GM12878 (cell line): ENCODE data around the gene LY6G5C. TPM values are rescaled to one million over a fixed set of nuclear protein-coding genes. Genes with fewer than 3 reads are reported as not detected.
A peak's percentile ranks its signal among the peaks of the same experiment; 100 is the strongest.

Experiments
- ATAC-seq: fragments of 200-7000 bp; cut with Tn5 transposase; 3 replicates; pipeline ENCODE4 v1.9.1; 2020; ENCODE audit warnings: mild to moderate bottlenecking, moderate library complexity
- BruUV-seq: library from RNA; stranded (reverse); fragments of 400-500 nt; replicated peaks from 2 replicates; lab custom pipeline; 2021; lab: Mats Ljungman, UMichigan
- CTCF ChIA-PET: fragments of 300-600 bp; sonication (Branson Sonifier 250); formaldehyde crosslinking; extraction: SDS; loops from one replicate; lab custom pipeline; 2021; ENCODE audit warnings: inconsistent platforms; lab: Yijun Ruan, JAX
- POLR2A ChIA-PET: fragments of 350-600 bp; formaldehyde crosslinking; extraction: SDS; loops from one replicate; lab custom pipeline; 2021; ENCODE audit warnings: inconsistent platforms; lab: Charles Lee
- RAD21 ChIA-PET: fragments of 300-600 bp; sonication (Branson Sonifier 250); formaldehyde crosslinking; loops from one replicate; lab custom pipeline; 2023; ENCODE audit warnings: antibody characterized with exemption; ENCODE audit not compliant: unreplicated experiment; lab: Charles Lee
- SMC1A ChIA-PET: fragments of 300-600 bp; sonication (Branson Sonifier 250); formaldehyde crosslinking; loops from one replicate; lab custom pipeline; 2023; ENCODE audit not compliant: unreplicated experiment, uncharacterized antibody; lab: Charles Lee
- DNase-seq: peaks from one replicate; pipeline ENCODE4 v3.0.0-alpha.2; 2011; ENCODE audit warnings: low read depth, low spot score
- FAIRE-seq: peaks from 3 replicates; lab custom pipeline; 2011; peaks lifted over from hg19 to GRCh38; lab: Jason Lieb, UNC
- H2AFZ ChIP-seq: 2 replicates; pipeline ENCODE4 v1.6.0; 2011; ENCODE audit warnings: low read depth, low read length, control low read depth; ENCODE audit not compliant: control insufficient read depth
- H3K27ac ChIP-seq: 2 replicates; pipeline ENCODE4 v1.5.1; 2011; ENCODE audit warnings: control low read depth; ENCODE audit not compliant: control insufficient read depth, insufficient read depth
- H3K27me3 ChIP-seq, 2 experiments: replicated peaks in 1 of 2; 2 replicates each; pipeline versions ENCODE4 v1.6.0 to v1.6.1; 2011; ENCODE audit warnings: low read length in 1 of 2; ENCODE audit not compliant: control insufficient read depth in 2 of 2, insufficient read depth in 2 of 2
- H3K36me3 ChIP-seq, 2 experiments: 2 replicates each; pipeline ENCODE4 v1.5.1; 2011; ENCODE audit warnings: low read length in 1 of 2; ENCODE audit not compliant: control insufficient read depth in 2 of 2, insufficient read depth in 2 of 2
- H3K4me1 ChIP-seq: 2 replicates; pipeline ENCODE4 v1.6.1; 2011; ENCODE audit warnings: mild to moderate bottlenecking, low read length, moderate library complexity, mixed read lengths; ENCODE audit not compliant: control insufficient read depth, insufficient read depth
- H3K4me2 ChIP-seq: 2 replicates; pipeline ENCODE4 v1.6.0; 2011; ENCODE audit warnings: control low read depth; ENCODE audit not compliant: control insufficient read depth, insufficient read depth
- H3K4me3 ChIP-seq: fragments of 200-600 bp; sonication (generic); 2 replicates; pipeline ENCODE4 v1.5.1; 2016
- H3K79me2 ChIP-seq: 2 replicates; pipeline ENCODE4 v1.6.0; 2011; ENCODE audit warnings: low read length; ENCODE audit not compliant: control insufficient read depth, insufficient read depth
- H3K9ac ChIP-seq: 2 replicates; pipeline ENCODE4 v1.8.0; 2011; ENCODE audit warnings: low read length, control low read depth, mixed read lengths; ENCODE audit not compliant: control insufficient read depth, insufficient read depth
- H3K9me3 ChIP-seq: replicated peaks from 3 replicates; pipeline ENCODE4 v1.5.1; 2011; ENCODE audit warnings: mild to moderate bottlenecking, low read length; ENCODE audit not compliant: control insufficient read depth, insufficient read depth
- H4K20me1 ChIP-seq: 2 replicates; pipeline ENCODE4 v1.6.0; 2011; ENCODE audit not compliant: control insufficient read depth, insufficient read depth
- BCL3 ChIP-seq: IDR thresholded peaks from 2 replicates; pipeline ENCODE4 v1.6.1; 2011; ENCODE audit warnings: borderline replicate concordance, low read depth, mild to moderate bottlenecking, moderate library complexity, low read length; ENCODE audit not compliant: insufficient read depth, poor library complexity, severe bottlenecking
- CEBPZ ChIP-seq: fragments of 150-350 bp; IDR thresholded peaks from 2 replicates; pipeline ENCODE4 v1.6.1; 2016; ENCODE audit warnings: low read depth, low read length
- JUND ChIP-seq: IDR thresholded peaks from 2 replicates; pipeline ENCODE4 v1.6.1; 2012; ENCODE audit warnings: low read depth, mild to moderate bottlenecking, low read length, improper control_type of control experiment, moderate library complexity
- ZNF217 ChIP-seq: fragments of 450-650 bp; IDR thresholded peaks from 2 replicates; pipeline ENCODE4 v1.6.1; 2017; ENCODE audit warnings: antibody characterized with exemption, mild to moderate bottlenecking
- WGBS: methylation state at CpG from one replicate; pipeline ENCODE4 v1.1.6; 2016; ENCODE audit warnings: low lambda C conversion rate; ENCODE audit not compliant: insufficient replicate concordance, insufficient coverage; ENCODE audit errors: missing lambda C conversion rate; 5-methylcytosine and 5-hydroxymethylcytosine counted together
- in situ Hi-C: fragments of 300-500 bp; cut with MboI; formaldehyde crosslinking; loops from 9 replicates; pipeline ENCODE4 v1.14.3; 2018; ENCODE audit warnings: mixed read lengths
- intact Hi-C: fragments of 100-400 bp; cut with micrococcal nuclease; formaldehyde crosslinking; loops from one replicate; pipeline ENCODE4 v1.14.2; 2022; ENCODE audit not compliant: unreplicated experiment
- polyA plus RNA-seq, 11 experiments: library from polyadenylated mRNA; depleted of rRNA in 4 of 11; unstranded in 6 of 11; stranded (reverse) in 5 of 11; fragments of >200 nt; fragmentation: Nextera tagmentation in 4 of 11; fragmentation: Illumina TruSeq in 1 of 11; extraction: Ambion mirVana in 4 of 11; extraction: Trizol in 1 of 11; gene quantifications; 1 replicate in 1 of 11; 2 replicates in 10 of 11; pipeline versions ENCODE4 v1.2.1 to v1.2.3, GENCODE V29; 2011 to 2016; ENCODE audit warnings: inconsistent platforms in 2 of 11, missing spikeins in 2 of 11, low read depth in 1 of 11
- total RNA-seq, 4 experiments: library from RNA; depleted of rRNA in 3 of 4; stranded (reverse); fragments of >200 nt in 3 of 4; fragmentation: Illumina TruSeq in 1 of 4; extraction: Trizol in 1 of 4; gene quantifications; 2 replicates each; pipeline versions ENCODE4 v1.2.1 to v1.2.3, GENCODE V29; 2013 to 2021
- TF ChIP-seq, protein P1 (sequence below): fragments of 450-650 bp; IDR thresholded peaks from 2 replicates; pipeline ENCODE4 v1.6.1; 2017; ENCODE audit warnings: mild to moderate bottlenecking, moderate library complexity

The LY6G5C gene
- total and polyA plus RNA-seq, 10 of the 15 experiments (the other 5 are each of a cell fraction or from before 2014, with no cell fraction given): 0.76 to 6.1 (median 1.7) TPM

DNA sequence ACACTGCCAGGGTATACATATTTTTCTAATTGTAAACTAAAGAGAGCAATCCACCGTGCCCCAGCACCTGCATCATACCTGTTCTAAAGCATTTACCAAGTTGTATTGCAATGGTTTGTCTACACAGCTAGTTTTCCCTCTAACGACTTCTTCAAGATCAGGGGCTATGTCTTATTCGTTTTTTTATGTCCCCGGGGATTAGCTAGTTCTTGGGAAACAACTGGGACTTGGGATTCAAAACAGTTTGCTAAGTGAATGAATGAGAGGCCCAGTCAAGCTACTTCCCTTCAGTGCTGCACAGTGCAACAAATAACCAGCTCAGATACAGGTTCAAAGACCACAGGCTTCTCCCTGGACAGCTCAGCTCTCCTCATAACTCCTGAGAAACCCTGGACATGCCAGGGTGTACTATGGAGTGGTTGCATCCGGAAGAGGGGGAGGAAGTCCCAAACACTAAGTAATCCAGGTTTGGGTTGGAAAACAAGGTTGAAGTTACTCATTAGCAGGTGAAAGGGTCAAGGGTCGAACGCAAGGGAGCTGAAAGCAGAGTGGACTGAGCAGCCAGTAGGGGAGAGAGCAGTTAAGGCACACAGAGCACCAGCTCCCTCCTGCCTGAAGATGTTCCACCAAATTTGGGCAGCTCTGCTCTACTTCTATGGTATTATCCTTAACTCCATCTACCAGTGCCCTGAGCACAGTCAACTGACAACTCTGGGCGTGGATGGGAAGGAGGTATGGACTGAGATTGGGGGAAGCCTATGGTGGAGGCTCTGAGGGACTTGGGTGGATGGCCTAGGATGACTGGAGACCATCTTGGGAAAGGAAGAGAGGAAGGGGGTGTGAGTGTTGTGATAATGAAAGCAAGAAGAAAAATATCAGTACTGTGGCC is 25.3 kb downstream of the LY6G5C start, which contains the start of gene APOM (continued):
- TF ChIP-seq JUND: no peak
- TF ChIP-seq, all 136 proteins: peak for 0

DNA sequence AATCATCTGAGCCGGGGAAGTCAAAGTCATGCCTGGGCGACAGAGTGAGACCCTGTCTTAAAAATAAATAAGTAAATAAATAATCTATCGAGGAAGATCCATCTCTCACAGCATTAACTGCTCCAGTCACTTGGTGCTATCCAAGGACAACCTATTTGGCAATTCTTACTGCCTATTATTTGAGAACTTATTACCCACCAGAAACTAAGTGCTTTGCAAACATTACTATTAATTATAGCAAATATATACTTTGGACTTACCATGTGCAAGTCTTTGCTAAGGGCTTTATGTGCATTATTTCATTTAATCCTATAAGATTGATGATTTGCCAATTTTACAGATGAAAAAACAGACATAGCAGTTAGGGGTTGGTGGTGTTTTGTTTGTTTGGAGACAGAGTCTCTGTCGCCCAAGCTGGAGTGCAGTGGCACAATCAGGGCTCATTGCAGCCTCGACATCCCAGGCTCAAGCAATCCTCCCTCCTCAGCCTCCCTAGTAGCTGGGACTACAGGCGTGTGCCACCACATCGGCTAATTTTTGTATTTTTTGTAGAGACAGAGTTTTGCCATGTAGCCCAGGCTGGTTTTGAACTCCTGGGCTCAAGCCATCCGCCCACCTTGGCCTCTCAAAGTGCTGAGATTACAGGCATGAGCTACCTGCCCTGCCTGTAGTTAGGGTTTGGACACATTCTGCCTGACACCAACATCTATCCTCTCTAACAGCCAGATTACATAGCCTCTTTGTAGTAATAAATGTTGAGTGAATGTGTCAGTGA is 26.1 kb downstream of the LY6G5C start:
- no peak for DNase-seq
- ATAC-seq: no peak
- CTCF ChIA-PET: interaction anchor here (0.6 to 1.9 kb wide), 8 partner anchors 9 to 175 kb away, joined by 3 to 5 read pairs (median 4); partner anchors contain the start of genes ABHD16A and GPANK1
- Histone ChIP-seq H3K4me3 (no peak overlapping the region), H3K9me3 (no peaks in the 10 kb centered on the region), H3K36me3 (peaks cover 0 to 6% of the 10 kb centered on the region in 2 experiments; a peak in 3 of 4 replicates), H3K9ac (no peak overlapping the region), H3K4me1 (peaks cover 20% of the 10 kb centered on the region), H3K79me2 (peaks cover 58% of the 10 kb centered on the region), H4K20me1 (no peaks in the 10 kb centered on the region), H3K27ac (no peak overlapping the region), H3K27me3 (no peaks in the 10 kb centered on the region), H3K4me2 (no peak overlapping the region; the same call in 1 of the 2 replicates), H2AFZ (no peak overlapping the region)
- FAIRE-seq: no peak
- in situ Hi-C loops (no loop called here), intact Hi-C loops (no loop called here)
- RAD21 ChIA-PET: interaction anchor here (1.2 kb wide), 1 partner anchor 57 kb away, joined by 4 read pairs; no protein-coding TSS in a partner anchor
- 70% methylated on average over 8 of the region's 8 CpGs for WGBS
- SMC1A ChIA-PET: interaction anchor here (0.5 to 5.0 kb wide), 5 partner anchors 9 to 184 kb away, joined by 3 to 31 read pairs (median 4); partner anchors contain the start of gene GPANK1
- POLR2A ChIA-PET: interaction anchor here (0.5 to 6.3 kb wide), 9 partner anchors 8 to 319 kb away, joined by 3 to 107 read pairs (median 3); partner anchors contain the start of genes ABHD16A, C6orf47, CSNK2B and GPANK1
- BruUV-seq: no TSS peak
- TF ChIP-seq, protein P1, sequence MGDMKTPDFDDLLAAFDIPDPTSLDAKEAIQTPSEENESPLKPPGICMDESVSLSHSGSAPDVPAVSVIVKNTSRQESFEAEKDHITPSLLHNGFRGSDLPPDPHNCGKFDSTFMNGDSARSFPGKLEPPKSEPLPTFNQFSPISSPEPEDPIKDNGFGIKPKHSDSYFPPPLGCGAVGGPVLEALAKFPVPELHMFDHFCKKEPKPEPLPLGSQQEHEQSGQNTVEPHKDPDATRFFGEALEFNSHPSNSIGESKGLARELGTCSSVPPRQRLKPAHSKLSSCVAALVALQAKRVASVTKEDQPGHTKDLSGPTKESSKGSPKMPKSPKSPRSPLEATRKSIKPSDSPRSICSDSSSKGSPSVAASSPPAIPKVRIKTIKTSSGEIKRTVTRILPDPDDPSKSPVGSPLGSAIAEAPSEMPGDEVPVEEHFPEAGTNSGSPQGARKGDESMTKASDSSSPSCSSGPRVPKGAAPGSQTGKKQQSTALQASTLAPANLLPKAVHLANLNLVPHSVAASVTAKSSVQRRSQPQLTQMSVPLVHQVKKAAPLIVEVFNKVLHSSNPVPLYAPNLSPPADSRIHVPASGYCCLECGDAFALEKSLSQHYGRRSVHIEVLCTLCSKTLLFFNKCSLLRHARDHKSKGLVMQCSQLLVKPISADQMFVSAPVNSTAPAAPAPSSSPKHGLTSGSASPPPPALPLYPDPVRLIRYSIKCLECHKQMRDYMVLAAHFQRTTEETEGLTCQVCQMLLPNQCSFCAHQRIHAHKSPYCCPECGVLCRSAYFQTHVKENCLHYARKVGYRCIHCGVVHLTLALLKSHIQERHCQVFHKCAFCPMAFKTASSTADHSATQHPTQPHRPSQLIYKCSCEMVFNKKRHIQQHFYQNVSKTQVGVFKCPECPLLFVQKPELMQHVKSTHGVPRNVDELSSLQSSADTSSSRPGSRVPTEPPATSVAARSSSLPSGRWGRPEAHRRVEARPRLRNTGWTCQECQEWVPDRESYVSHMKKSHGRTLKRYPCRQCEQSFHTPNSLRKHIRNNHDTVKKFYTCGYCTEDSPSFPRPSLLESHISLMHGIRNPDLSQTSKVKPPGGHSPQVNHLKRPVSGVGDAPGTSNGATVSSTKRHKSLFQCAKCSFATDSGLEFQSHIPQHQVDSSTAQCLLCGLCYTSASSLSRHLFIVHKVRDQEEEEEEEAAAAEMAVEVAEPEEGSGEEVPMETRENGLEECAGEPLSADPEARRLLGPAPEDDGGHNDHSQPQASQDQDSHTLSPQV: no peak
- TF ChIP-seq CEBPZ (no peak), ZNF217 (no peak), BCL3 (peak; percentile 31)
